Measurements from ENCODE around the gene MAGI1.

GRCh38 chr3:65873869-65874268 is 164.8 kb downstream of the MAGI1 start:
- no peak for TF ChIP-seq SUZ12 (IDR thresholded peaks at IDR 0.05)
- TF ChIP-seq BHLHE40 (IDR thresholded peaks at IDR 0.05; ENCODE audit: borderline replicate concordance): no peak
- no peak for TF ChIP-seq NFRKB (IDR thresholded peaks at IDR 0.05)
- no peak for TF ChIP-seq FOXK2 (IDR thresholded peaks at IDR 0.05)
- no peak for TF ChIP-seq SP1 (IDR thresholded peaks at IDR 0.05)
- TF ChIP-seq LEF1 (IDR thresholded peaks at IDR 0.05; ENCODE audit: borderline replicate concordance): no peak
- TF ChIP-seq ZNF384 (IDR thresholded peaks at IDR 0.05): no peak
- TF ChIP-seq FOXM1 (IDR thresholded peaks at IDR 0.05; ENCODE audit: borderline replicate concordance): no peak
- no peak for TF ChIP-seq PKNOX1 (IDR thresholded peaks at IDR 0.05)

Measured in HEK293T (cell line).